DMS53 treated with DMSO at 0.1 percent for 48 hours (cell line): Measurements from ENCODE around the gene KRTAP4-11.
"Not testable (repeated sequence)": the region's sequence is repeated elsewhere in the genome, so short reads cannot be mapped to it uniquely, and the experiment has no call there.

Experiments used
- DNase-seq: peaks from one replicate; lab custom pipeline; 2025; ENCODE audit not compliant: unreplicated experiment; lab: John Stamatoyannopoulos, UW

KRTAP4-11 gene

GRCh38 chr17:41125064-41125463 is 6.9 kb upstream of the KRTAP4-11 start:
- DNase-seq: no peak

- DNase-seq: not testable (repeated sequence)
Measured at GRCh38 chr17:41123991-41124371, 5.8 kb upstream of the KRTAP4-11 start, which contains the start of gene KRTAP4-12. Gene KRTAP4-12 (minus strand): TSS chr17:41124182. CDS start chr17:41124122, 60 bp downstream.

GRCh38 chr17:41123292-41123990 is 5.3 kb upstream of the KRTAP4-11 start:
- DNase-seq: not testable (repeated sequence)

GRCh38 chr17:41121742-41122141 is 3.6 kb upstream of the KRTAP4-11 start:
- no peak for DNase-seq

- DNase-seq: not testable (repeated sequence)
Measured at GRCh38 chr17:41119696-41120690, 1.8 kb upstream of the KRTAP4-11 start.

GRCh38 chr17:41118721-41119120 is 548 bp upstream of the KRTAP4-11 start:
- no peak for DNase-seq

GRCh38 chr17:41116297-41116696 is 1.9 kb downstream of the KRTAP4-11 start:
- DNase-seq: no peak

GRCh38 chr17:41111151-41111885 is 6.9 kb downstream of the KRTAP4-11 start:
- DNase-seq: no peak

- DNase-seq: not testable (repeated sequence)
Measured at GRCh38 chr17:41108728-41109386, 9.3 kb downstream of the KRTAP4-11 start.

- DNase-seq: no peak
Measured at GRCh38 chr17:41107941-41108450, 10.2 kb downstream of the KRTAP4-11 start.

- DNase-seq: not testable (repeated sequence)
Measured at GRCh38 chr17:41105347-41105746, 12.8 kb downstream of the KRTAP4-11 start, which contains the start of gene KRTAP4-9. Gene KRTAP4-9 (plus strand): TSS chr17:41105389. CDS start chr17:41105389, 0 bp downstream.

- not testable (repeated sequence) for DNase-seq
Measured at GRCh38 chr17:41104386-41105038, 13.7 kb downstream of the KRTAP4-11 start.

- no peak for DNase-seq
Measured at GRCh38 chr17:41103896-41104295, 14.3 kb downstream of the KRTAP4-11 start.

GRCh38 chr17:41101586-41102259 is 16.4 kb downstream of the KRTAP4-11 start, which contains the start of gene KRTAP4-16:
Gene KRTAP4-16 (minus strand): TSS chr17:41102209. CDS start chr17:41102209, 0 bp downstream.
- no peak for DNase-seq

- not testable (repeated sequence) for DNase-seq
Measured at GRCh38 chr17:41099682-41100480, 18.3 kb downstream of the KRTAP4-11 start.

GRCh38 chr17:41098481-41098880 is 19.7 kb downstream of the KRTAP4-11 start:
- DNase-seq: no peak

- DNase-seq: no peak
Measured at GRCh38 chr17:41098042-41098441, 20.1 kb downstream of the KRTAP4-11 start, which contains the start of gene KRTAP4-8. Gene KRTAP4-8 (minus strand): TSS chr17:41098142. CDS start chr17:41098084, 58 bp downstream.

- DNase-seq: no peak
Measured at GRCh38 chr17:41096055-41096454, 22.1 kb downstream of the KRTAP4-11 start.
